ENCODE data around the gene MSI2.

Gene MSI2

DNA sequence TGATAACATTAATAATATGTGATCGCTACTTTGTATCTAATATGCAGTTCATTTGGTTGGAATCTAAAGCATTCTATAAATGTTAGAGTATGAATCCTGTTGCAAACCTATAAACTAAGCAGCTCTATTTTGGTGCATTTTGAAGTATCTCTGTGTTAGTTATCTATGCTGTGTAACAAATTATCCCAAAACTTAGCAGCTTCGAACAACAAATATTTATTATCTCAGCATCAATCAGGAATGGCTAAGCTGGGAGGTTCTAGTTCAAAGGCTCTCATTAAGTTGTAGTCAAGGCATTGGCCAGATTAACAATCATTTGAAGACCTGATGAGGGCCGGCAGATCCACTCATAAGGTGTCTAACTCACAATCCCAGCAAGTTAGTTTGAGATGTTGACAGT lies 10.1 kb upstream of the MSI2 start:
- DNase-seq (ENCODE audit: low spot score) = no peak

DNA sequence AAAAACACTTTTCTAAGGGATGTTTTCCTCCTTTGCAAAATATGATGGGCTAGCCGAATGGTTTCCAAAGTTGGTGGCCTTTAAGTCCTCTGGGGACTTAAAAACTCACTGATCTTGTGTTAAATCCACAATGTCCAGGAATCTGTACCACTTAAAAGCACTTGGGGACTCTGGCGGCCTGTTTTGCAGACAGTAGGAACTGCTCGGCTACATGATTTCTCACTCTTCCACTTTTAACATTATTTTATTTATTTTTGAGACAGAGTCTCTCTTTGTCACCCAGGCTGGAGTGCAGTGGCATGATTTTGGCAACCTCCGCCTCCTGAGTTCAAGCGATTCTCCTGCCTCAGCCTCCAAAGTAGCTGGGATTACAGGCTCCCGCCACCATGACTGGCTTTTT lies 9.1 kb upstream of the MSI2 start:
- no peak for DNase-seq (ENCODE audit: low spot score)

DNA sequence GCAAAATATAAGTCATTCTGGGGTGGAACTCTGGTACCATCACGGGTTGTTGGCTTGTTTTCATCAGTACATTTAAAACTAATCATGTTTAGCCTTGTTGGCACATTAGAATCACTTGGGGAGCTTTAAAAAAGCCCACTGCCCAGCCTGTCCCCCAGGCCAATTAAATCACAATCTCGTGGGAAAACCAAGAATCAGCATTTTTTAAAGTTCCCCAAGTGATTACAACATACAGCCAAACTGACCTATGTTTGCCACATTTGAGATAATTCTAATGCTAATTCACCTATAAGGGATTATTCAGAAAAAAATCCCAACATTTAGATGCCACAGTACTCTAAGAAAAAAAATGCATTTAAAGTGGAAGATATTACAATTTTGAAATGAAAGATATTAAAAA lies 8.4 kb upstream of the MSI2 start:
- no peak for DNase-seq (ENCODE audit: low spot score)

DNA sequence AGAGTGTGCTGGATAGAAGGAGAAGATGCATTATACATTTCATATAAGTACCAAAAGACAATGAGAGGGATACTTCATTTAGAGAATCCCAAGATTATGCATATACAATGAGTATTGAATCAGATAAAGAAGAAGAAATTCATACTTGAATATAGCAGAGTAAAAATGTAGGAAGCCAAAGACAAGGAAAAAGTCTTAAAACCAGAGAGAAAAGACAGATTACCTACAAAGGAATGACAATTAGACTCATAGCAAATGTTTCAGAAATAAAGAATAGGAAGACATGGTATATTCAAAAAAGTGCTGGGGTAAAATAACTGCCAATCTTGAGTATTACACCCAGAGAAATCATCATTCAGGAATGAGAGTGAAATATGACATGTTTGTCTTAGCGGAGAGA lies 6.8 kb upstream of the MSI2 start:
- DNase-seq (ENCODE audit: low spot score) = no peak

DNA sequence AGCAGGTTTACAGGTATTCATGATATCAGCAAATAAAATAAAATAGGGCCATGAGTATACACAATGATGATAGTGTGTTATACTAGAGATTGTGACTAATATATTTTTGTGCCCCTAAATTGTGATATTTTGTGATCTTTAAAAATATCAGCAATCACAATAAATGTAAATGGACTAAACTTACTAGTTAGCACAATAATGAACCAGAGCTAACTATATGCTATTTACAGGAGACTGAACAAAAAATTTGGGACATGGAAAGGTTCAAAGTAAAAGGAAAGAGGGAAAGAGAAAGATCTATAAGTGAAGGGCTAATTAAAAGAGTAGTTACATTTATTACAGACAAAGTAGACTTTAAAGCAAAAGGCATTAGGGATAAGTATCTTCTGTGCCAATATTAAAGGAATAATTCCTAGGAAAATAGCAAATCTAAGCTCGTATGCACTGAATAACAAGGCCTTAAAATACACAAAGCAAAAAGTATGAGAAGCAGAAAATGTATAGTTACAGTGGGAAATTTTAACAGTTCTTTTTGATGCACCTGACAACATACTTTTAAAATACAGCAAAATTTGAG lies 5.0 kb upstream of the MSI2 start:
- DNase-seq (ENCODE audit: low spot score) = no peak

DNA sequence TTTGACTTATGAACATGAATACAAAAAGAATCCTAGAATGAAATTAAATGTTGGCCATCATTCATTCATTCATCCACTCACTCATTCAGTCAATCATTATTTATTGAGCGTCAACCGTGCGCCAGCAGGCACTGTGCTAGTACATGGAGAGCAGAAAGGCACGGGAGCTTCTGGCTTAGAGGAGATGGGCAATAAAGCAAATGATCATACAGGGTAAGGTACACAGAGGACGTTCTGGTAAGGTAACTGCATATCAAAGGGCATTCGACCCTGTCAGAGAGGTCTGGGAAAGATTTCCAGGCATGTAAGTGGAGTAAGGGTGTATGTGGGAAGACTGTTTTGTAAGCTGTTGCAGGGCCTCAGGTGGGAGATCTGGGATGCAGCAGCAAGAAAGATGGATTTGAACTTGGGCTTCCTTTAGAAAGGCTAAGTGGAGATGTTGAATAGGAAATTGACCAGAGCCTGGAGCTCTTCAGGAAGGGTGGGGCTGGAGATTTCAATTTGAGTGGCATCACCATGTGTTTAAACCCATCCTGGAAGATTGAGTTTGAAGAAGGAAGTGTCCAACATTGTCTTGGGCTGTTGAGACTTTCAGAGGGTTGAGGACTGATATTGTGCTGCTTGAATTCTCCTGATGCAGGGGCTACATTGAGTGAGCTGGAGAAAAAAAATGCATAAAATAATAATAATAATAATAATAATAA lies 2.8 kb upstream of the MSI2 start:
- DNase-seq (ENCODE audit: low spot score) = no peak

DNA sequence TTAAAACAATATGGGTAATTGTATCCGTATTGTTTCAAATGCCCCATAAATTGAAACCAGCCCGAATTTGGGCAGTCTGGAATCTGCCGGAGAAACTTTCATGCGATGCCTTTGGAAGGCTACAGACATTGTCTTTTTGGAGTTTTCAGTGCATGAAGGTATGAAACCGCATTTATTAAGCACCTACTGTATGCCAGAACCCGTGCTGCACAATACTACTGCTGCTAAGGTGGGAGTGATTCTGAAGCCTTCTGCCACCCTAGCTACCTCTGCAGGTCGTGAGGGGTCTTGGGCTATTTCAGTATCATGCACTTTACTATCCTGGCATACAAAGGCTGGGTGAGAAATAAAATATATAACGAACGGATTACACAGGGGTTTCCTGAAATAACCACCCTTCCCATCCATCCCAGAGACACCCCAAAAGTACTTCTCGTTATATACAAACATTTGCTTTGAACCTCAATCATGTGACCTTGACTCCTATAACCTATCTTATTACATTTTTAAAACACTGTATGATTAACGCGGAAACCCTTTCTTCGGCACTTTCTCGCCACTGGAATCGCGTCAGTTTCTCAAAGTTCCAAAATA lies 1.0 kb upstream of the MSI2 start:
- DNase-seq (ENCODE audit: low spot score) = peak; percentile 36

DNA sequence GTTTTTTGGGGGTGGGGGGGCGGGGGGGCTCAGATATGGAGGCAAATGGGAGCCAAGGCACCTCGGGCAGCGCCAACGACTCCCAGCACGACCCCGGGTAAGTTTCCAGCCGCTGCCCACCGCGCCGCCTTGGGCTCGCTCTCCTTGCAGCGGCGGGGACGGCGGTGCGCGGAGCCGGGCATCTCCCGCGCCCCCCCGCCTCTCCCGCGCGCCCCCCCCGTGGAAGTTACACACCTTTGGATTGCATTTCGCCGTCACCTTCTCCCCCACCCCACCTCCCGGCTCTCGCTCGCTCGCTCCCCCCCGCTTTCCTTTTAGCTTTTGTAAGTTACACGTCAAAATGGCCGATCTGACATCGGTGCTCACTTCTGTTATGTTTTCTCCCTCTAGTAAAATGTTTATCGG lies 387 bp downstream of the MSI2 start:
- DNase-seq (ENCODE audit: low spot score) = peak; percentile 35

DNA sequence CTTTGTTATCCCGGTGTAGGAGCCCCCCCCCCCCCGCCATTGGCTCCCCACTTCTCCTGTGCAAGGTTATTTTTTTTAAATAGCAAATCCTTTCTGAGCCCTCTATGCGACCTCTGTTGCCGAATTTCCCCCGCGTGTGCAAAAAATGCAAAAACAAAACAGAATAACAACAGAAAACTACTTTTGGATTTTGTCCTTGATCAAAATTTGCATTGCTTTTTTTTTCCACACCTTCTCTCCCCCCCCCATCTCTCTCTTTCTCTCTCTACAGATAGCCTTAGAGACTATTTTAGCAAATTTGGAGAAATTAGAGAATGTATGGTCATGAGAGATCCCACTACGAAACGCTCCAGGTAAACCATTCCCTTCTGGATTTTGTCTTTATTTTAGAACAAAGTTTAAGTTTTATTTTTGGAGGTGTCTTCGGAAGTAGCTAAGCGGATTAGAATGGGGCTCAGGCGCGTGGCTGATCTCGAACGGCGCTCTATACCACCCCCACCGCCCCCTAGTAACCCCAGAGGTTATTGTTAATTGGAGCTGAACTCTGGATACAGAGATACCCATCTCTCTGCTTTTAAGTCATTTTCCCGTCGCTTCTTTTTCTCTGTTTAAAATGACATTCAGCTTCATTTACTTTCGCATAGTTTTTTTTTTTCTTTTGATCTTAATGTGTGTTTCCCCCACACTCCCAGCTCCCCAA lies 1.0 kb downstream of the MSI2 start:
- DNase-seq (ENCODE audit: low spot score) = peak; percentile 23

DNA sequence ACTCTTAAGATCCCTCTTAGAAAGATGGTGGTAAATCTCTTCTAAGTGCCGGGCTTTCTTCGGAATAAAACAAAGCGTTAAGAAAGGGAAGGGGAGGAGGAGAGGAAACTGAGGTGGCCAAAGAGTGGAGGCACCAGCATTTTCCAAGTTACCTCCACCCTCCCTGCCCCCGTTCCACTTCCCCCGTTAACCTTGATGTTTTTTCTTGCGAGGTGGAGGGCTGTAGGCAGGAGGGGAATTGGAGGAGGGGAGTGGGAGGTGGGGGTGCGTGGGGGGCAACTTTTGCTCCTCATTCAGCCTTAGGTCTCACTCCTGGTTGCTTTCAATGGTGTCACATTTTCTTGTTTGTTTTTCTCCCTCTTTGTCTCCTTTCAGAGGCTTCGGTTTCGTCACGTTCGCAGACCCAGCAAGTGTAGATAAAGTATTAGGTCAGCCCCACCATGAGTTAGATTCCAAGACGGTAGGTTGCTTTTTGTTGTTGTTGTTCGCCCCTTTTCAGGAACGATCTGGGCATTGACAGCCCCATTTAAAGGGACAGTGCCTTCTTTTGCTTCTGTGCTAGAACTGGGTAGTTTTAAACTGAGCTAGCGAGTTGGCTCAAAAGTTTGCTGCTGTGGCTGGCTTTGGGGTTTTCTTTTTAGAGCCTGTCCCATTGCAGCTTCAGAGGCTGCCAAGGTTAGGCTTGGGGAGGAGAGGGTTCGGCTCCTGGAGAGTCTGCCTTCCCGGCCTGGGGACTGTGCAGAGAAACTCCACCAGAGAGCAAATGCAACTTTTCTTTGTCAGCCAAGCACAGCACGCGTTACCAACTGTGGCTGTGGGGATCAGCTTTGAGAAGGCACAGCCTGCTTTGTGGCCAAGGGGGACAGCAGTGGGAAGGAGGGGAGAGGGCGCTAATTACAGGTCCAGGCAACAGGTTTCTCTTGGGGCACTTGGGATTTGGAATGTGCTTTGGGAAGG lies 1.9 kb downstream of the MSI2 start:
- peak; percentile 52 for DNase-seq (ENCODE audit: low spot score)

DNA sequence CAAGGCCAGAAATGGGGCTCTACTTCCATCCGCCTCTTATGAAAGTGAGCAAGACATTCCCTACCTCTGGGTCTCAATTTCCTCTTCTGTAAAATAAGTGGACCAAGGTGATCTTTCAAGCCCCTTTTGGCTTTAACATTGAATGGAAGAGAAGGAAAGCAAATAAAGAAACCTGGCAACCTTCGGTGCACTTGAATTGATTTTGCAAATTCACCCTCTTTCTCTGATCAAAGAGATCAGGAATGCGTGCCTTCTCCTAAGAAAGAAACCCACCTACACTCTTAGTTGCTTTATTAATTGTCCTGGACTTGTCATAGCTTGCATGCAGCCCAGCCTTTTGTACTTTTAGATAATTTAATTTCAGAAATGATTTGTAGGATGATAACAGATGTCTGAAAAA lies 3.0 kb downstream of the MSI2 start:
- no peak for DNase-seq (ENCODE audit: low spot score)

DNA sequence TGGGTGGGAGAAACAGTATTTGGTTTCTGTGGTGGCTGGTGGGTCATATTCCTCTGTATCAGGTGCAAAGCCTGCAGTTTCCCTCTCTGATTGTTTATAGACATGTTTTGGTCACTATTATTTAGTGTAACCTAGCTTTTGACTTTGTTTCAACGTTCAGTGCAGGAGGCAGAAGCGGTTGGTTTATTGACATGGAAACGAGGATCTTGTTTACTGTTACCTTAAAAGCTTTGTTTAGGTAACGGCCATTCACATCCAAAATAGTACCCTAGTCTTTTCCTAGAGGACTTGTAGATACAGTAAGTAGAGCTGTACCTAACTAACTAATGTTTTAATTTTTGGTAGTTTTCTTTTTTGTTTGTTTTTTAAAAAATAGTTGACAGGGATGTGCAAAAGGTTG lies 3.5 kb downstream of the MSI2 start:
- no peak for DNase-seq (ENCODE audit: low spot score)

DNA sequence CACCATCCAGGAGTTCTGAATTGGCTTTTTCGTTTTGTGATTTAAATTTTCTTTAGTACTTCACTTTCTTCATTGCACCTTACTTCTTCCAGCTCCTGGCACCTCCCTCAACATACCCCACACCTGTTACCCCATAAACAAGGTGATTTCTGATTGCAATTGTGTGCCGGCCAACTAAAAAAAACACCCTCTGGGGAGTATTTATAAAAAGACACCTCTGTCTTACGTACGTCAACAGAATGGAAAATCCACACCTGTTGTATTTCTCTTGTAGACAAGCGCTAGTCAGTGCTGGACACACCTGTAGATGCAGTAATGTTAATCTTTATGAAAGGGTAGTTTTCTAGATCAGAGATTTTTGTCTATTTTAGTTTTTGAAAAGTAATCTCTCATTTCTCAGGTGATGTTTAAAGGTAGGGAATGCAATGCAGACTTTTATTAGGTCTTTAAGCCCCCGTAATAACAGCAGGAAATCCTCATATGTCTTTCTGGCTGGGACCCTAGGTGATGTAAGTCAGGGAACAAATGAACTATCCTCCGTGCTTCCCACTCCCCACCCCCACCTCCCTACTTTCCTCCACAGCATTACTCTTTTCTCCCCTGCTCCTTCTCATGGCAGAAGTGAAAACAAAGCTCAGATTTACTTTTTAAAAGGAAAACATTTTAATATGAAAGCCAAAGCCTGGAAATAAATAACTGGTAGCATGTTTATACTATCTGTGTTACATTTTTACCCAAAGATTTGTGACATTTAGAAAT lies 4.2 kb downstream of the MSI2 start:
- no peak for DNase-seq (ENCODE audit: low spot score)

DNA sequence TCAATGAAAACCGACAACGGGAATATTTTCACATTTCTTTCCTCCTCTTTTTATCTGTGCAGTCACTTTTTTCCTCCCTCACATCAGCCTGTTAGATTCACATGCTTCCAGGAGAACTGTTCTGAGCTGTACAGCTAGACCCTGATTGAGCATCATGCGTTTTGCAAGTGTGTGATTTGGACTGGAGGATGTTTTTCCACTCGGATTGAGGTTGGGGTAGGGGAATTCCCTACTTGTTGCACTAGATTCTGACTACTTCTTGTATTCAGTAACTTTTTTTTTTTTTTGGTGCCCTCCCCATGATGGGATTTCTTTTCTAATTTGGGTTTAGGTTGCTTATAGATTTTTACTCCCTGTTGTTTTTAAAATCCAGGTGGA lies 4.8 kb downstream of the MSI2 start:
- no peak for DNase-seq (ENCODE audit: low spot score)

DNA sequence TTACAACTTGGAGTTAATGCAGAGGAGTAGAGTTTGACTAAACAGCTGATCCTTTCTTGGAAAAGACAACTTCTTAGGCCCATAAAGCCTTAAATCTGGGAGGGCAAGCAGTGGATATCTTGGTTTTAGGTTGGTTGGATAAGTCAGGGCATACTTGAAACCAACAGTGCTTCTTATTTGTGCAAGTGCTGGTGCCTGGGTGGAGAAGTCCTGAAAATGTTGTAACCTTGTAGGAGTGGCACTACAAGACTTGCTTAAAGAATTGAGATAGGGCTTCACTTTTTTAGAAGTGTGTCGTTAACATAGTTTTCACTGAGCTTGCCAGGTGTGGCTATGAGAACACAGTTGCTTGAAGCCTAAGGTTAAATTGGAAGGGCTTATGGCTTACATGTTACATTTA lies 6.2 kb downstream of the MSI2 start:
- DNase-seq (ENCODE audit: low spot score) = no peak

DNA sequence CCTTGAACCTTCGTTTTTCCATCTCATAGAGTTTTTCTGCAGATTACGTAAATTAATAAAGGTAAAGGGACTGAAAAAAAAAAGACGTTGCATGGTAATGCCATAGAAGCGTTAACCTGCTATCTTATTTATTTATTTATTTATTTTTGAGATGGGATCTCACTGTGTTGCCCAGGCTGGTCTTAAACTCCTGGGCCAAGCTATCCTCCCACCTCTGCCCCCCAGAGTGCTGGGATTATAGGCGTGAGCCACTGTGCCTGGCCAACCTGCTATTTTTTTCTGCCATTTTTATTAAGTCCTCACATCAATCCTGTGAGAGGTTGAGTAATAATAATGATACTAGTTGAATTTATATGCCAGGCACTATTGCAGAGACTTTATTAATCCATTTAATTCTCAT lies 7.9 kb downstream of the MSI2 start:
- no peak for DNase-seq (ENCODE audit: low spot score)

DNA sequence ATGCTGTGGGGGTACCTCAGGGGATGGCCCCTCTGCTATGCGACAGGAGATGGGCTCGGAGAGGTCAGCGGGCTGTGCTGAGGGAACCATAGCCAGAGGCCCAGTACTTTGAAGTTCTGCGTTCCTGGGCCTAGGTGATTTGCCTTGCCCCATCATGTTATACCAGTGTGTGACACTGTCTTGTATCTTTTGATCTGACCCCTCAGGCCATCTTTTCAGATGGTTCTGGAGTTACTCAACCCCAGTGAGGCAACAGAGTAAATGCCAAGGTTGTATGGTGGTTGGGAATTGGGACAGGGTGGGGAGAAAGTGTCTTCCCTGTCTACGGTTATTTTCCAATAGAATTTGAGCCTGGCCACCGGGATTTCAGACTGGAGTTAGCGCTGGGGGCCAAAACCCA lies 8.5 kb downstream of the MSI2 start:
- DNase-seq (ENCODE audit: low spot score) = no peak

DNA sequence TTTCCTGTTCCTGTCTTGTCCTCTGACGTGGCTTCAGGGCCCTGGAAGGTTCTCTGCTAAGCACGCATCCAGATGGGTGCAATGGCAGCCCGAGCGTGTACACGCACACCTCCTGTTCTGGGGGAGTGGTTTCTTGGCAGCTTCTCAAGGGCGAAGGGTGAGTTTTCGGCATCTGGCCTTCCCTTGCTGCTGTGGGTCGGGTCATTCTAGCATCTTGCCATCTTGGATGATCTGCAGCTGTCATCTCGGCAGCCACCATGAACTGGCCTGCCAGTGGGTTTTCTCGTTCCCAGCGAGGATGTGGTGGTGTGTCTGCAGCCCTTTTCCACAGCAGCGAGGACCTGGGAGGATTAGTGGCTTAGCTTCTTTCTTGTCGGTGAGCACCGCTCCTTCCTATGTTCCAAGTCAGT lies 10.6 kb downstream of the MSI2 start:
- DNase-seq (ENCODE audit: low spot score) = no peak

DNA sequence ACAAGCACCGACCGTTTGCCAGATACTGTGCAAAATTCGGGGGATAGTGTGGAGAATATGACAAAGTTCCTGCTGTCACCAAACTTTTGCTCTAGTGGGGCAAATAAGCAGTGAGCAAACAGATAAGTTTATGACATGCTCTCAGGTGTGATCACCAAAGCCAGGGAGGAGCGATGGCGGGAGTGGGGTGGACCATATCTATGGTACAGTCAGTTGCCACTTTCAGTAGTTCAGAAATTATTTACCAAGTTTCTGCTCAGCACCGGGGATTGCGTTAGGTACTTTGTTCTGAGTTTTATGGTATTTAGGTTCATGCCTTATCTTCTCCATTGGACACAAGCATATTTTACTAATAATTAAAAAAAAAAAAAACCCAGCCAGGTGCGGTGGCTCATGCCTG lies 11.9 kb downstream of the MSI2 start:
- no peak for DNase-seq (ENCODE audit: low spot score)

DNA sequence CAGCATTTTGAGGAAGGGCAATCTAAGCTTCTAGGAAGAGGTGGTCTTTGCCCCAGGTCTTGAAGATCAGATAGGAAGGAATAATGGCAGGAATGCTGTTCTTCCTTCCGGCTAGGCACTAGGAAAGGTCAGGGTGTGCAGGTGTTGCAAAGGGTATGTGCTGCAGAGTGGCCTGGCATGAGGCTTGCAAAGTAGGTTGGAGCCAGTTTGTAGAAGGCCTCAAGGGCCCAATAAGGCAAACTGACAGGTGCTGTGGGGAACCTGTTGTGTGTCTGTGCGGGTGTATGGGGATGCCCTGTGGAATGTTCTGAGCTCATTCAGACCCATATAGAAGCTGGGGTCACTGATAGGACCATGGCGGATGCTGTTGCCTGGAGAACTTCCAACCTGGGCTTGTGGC lies 12.7 kb downstream of the MSI2 start:
- no peak for DNase-seq (ENCODE audit: low spot score)

DNA sequence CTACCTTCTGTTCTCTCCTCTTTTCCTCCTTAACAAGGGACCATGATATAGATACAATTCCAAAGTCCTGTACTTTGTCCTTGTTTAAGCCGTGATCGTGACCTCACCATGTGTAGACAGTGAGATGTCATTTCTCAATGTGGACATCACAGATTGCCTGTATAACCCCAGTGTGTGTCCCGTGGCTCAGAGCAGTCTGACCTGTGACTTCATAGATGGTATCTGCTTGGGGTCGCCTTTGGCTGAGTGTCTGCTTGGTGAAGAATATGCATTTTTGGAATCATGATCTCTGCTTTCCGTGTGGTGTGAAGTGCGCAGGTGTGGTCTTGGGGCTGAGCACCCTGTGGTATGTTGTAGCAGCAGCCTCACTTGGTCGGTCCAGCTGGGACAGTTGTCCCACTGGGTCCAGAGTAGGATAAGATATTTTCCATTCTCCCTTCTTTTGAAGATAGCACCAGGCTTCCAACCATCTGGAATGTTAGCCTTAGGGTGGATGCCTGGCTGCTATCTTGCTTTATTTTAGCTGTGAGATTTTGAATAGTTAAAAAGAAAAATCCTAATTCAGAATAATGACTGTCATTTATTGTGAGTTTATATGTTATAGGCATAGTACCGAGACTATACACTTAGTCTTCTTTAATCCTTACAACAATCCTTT lies 13.4 kb downstream of the MSI2 start:
- no peak for DNase-seq (ENCODE audit: low spot score)
